ENCODE results near the gene GOLIM4. TPM values are rescaled to one million over a fixed set of nuclear protein-coding genes. Genes with fewer than 3 reads are reported as not detected.

The GOLIM4 gene
- total RNA-seq, 1 experiment from 2014 or later, result 35.4 TPM

DNA sequence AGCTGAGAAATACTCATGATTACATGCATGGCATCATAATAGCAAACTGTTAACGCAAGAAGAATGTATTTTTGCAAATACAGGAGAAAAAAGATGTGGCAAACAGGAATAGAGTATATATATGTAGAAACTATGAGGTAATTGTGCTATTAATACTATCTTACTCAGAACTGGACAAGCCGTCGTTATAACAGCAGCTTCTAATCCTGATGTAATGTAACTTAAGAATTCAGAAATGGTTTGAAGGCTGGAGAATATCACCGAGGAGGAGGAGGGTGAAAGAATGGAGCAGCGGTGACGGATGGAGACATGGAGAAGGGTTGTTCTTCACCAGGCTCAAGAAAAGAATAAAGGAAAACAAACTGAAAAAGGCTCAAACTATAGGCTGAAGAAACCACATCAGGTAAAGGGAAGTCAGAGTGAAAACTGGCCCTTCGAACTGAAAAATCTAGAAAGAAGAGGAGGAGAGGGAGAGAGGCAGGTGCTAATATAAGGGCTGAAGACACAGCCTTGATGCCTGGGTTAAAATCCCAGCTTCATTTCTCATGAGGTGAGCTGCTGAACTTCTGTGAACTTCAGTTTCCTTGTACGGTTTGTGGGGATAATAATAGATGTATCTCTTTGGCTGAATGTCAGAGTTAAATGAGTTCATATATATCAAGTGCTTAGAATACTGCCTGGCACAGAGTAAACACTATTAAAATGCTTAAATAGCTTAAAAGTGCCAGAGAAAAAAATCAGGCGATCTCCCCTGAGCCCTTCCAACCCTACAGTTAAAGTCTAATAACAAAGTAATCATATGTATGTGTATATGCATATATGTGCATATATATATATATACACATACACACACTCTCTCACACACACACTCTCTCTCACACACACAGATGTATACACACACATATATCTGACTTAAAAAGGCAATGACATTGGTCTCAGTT is 43.9 kb downstream of the GOLIM4 start:
- H3K4me1 ChIP-seq (ENCODE audit: control insufficient read depth, insufficient read depth, low read length), result no peaks in the 10 kb centered on the region
- CTCF ChIA-PET, result no interaction called here
- in situ Hi-C loops (cut with HindIII; ENCODE audit: low pct_unique_long_range_greater_than_20kb, low sequenced_read_pairs) (no loop called here), intact Hi-C loops (cut with micrococcal nuclease; ENCODE audit: unreplicated experiment) (no loop called here)
- ATAC-seq, result no peak
- H3K9me3 ChIP-seq (ENCODE audit: control insufficient read depth, insufficient read depth, low read depth, low read length), result no peaks in the 10 kb centered on the region
- POLR2A ChIA-PET, result no interaction called here
- no peaks in the 10 kb centered on the region for H3K36me3 ChIP-seq (ENCODE audit: control insufficient read depth, insufficient read depth, low read length)
- DNase-seq (ENCODE audit: low read depth, low spot score), result no peak
- no TSS peak for BruUV-seq (replicated peaks)
- no peak overlapping the region for H3K27ac ChIP-seq (ENCODE audit: low read length)
- TF ChIP-seq POLR2AphosphoS5 (IDR thresholded peaks at IDR 0.05; ENCODE audit: low read depth, low read length) (no peak), TCF7L2 (IDR thresholded peaks at IDR 0.05; ENCODE audit: low read depth, low read length) (no peak), SIN3A (IDR thresholded peaks at IDR 0.05; ENCODE audit: borderline replicate concordance, insufficient read depth, low read depth, low read length) (no peak)
- TF ChIP-seq, protein P1, sequence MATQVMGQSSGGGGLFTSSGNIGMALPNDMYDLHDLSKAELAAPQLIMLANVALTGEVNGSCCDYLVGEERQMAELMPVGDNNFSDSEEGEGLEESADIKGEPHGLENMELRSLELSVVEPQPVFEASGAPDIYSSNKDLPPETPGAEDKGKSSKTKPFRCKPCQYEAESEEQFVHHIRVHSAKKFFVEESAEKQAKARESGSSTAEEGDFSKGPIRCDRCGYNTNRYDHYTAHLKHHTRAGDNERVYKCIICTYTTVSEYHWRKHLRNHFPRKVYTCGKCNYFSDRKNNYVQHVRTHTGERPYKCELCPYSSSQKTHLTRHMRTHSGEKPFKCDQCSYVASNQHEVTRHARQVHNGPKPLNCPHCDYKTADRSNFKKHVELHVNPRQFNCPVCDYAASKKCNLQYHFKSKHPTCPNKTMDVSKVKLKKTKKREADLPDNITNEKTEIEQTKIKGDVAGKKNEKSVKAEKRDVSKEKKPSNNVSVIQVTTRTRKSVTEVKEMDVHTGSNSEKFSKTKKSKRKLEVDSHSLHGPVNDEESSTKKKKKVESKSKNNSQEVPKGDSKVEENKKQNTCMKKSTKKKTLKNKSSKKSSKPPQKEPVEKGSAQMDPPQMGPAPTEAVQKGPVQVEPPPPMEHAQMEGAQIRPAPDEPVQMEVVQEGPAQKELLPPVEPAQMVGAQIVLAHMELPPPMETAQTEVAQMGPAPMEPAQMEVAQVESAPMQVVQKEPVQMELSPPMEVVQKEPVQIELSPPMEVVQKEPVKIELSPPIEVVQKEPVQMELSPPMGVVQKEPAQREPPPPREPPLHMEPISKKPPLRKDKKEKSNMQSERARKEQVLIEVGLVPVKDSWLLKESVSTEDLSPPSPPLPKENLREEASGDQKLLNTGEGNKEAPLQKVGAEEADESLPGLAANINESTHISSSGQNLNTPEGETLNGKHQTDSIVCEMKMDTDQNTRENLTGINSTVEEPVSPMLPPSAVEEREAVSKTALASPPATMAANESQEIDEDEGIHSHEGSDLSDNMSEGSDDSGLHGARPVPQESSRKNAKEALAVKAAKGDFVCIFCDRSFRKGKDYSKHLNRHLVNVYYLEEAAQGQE (IDR thresholded peaks at IDR 0.05; ENCODE audit: insufficient read depth in 1 of 2, low read depth in 2 of 2, low read length in 1 of 2), result no peak
- TF ChIP-seq, protein P2, sequence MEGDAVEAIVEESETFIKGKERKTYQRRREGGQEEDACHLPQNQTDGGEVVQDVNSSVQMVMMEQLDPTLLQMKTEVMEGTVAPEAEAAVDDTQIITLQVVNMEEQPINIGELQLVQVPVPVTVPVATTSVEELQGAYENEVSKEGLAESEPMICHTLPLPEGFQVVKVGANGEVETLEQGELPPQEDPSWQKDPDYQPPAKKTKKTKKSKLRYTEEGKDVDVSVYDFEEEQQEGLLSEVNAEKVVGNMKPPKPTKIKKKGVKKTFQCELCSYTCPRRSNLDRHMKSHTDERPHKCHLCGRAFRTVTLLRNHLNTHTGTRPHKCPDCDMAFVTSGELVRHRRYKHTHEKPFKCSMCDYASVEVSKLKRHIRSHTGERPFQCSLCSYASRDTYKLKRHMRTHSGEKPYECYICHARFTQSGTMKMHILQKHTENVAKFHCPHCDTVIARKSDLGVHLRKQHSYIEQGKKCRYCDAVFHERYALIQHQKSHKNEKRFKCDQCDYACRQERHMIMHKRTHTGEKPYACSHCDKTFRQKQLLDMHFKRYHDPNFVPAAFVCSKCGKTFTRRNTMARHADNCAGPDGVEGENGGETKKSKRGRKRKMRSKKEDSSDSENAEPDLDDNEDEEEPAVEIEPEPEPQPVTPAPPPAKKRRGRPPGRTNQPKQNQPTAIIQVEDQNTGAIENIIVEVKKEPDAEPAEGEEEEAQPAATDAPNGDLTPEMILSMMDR (IDR thresholded peaks at IDR 0.05), result no peak
- H3K27me3 ChIP-seq (ENCODE audit: control insufficient read depth, insufficient read depth, low read length), result no peaks in the 10 kb centered on the region
- no peak overlapping the region for H3K4me3 ChIP-seq (ENCODE audit: low read depth in 2 of 2, low read length in 2 of 2)

DNA sequence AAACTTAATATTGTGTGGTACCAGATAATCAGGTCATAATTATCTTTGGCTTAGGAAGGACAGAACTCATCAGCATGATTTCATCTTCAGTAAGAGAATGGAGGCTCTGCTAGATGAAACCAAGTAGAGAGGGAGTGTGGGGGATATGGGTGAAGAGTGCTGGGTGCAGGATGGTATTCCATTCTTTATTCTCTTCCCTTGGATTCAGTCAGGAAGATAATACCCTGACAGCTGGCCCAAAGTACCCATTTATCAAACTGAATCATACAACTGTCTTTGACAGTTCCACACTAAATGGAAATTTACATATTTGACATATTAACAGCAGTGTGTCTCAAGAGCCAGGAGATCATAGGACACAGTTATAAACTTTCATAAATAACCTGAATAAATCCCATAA is 44.7 kb downstream of the GOLIM4 start:
- TF ChIP-seq POLR2AphosphoS5 (IDR thresholded peaks at IDR 0.05; ENCODE audit: low read depth, low read length) (no peak), SIN3A (IDR thresholded peaks at IDR 0.05; ENCODE audit: borderline replicate concordance, insufficient read depth, low read depth, low read length) (no peak), TCF7L2 (IDR thresholded peaks at IDR 0.05; ENCODE audit: low read depth, low read length) (no peak)
- TF ChIP-seq, protein P2 (IDR thresholded peaks at IDR 0.05), result no peak
- TF ChIP-seq, protein P1 (IDR thresholded peaks at IDR 0.05; ENCODE audit: insufficient read depth in 1 of 2, low read depth in 2 of 2, low read length in 1 of 2), result no peak
- H3K27ac ChIP-seq (ENCODE audit: low read length), result no peak overlapping the region
- no peak overlapping the region for H3K4me3 ChIP-seq (ENCODE audit: low read depth in 2 of 2, low read length in 2 of 2)
- DNase-seq (ENCODE audit: low read depth, low spot score) (no peak), ATAC-seq (no peak)
- intact Hi-C loops (cut with micrococcal nuclease; ENCODE audit: unreplicated experiment) (no loop called here), in situ Hi-C loops (cut with HindIII; ENCODE audit: low pct_unique_long_range_greater_than_20kb, low sequenced_read_pairs) (no loop called here)
- no peaks in the 10 kb centered on the region for H3K27me3 ChIP-seq (ENCODE audit: control insufficient read depth, insufficient read depth, low read length)
- no TSS peak for BruUV-seq (replicated peaks)
- H3K36me3 ChIP-seq (ENCODE audit: control insufficient read depth, insufficient read depth, low read length), result no peaks in the 10 kb centered on the region
- no peaks in the 10 kb centered on the region for H3K4me1 ChIP-seq (ENCODE audit: control insufficient read depth, insufficient read depth, low read length)
- ChIA-PET POLR2A (no interaction called here), CTCF (interaction anchor here (0.7 kb wide), 1 partner anchor 115 kb away, joined by 3 read pairs; no protein-coding TSS in a partner anchor)
- no peaks in the 10 kb centered on the region for H3K9me3 ChIP-seq (ENCODE audit: control insufficient read depth, insufficient read depth, low read depth, low read length)

Measured in Panc1 (cell line).